Uterus (tissue), 2 donors: ENCODE measurements around the gene PRR15.

Experiments
- CTCF ChIP-seq, 4 experiments: fragments of 200-600 bp in 2 of 4; fragments of 450-650 bp in 2 of 4; sonication (generic) in 2 of 4; IDR thresholded peaks; one replicate each; pipeline ENCODE4 v1.5.1; 2016 to 2019; ENCODE audit warnings: antibody characterized with exemption in 4 of 4, mild to moderate bottlenecking in 2 of 4, moderate library complexity in 1 of 4
- POLR2A ChIP-seq, 2 donors: fragments of 450-650 bp; IDR thresholded peaks; one replicate each; pipeline ENCODE4 v1.6.1; 2016; ENCODE audit warnings: antibody characterized with exemption in 2 of 2, mild to moderate bottlenecking in 1 of 2, moderate library complexity in 1 of 2

GRCh38 chr7:29611941-29612544 lies 48.4 kb downstream of the PRR15 start:
- TF ChIP-seq CTCF (IDR thresholded peaks at IDR 0.05) = no peak
- TF ChIP-seq POLR2A (IDR thresholded peaks at IDR 0.05) = no peak
